AG10803 (cell line): ENCODE measurements around the gene VAC14.

ENCODE experiments used
- DNase-seq: peaks from one replicate; pipeline ENCODE4 v3.0.0; 2010; ENCODE audit warnings: low read depth
- H3K4me3 ChIP-seq: 2 replicates; pipeline ENCODE4 v1.5.1; 2011; ENCODE audit warnings: mild to moderate bottlenecking, low read length, control low read depth
- CTCF ChIP-seq: conservative IDR thresholded peaks from 2 replicates; pipeline ENCODE4 v1.5.1; 2011; ENCODE audit warnings: mild to moderate bottlenecking, low read length, control low read depth, inconsistent platforms

Gene VAC14

GRCh38 chr16:70793851-70794502, 7.0 kb downstream of the VAC14 start:
- DNase-seq = no peak
- H3K4me3 ChIP-seq = no peak overlapping the region
- no peak for TF ChIP-seq CTCF

GRCh38 chr16:70790815-70791214, 10.1 kb downstream of the VAC14 start:
- no peak for TF ChIP-seq CTCF
- no peak overlapping the region for H3K4me3 ChIP-seq
- DNase-seq = no peak

GRCh38 chr16:70789595-70790447, 11.1 kb downstream of the VAC14 start:
- TF ChIP-seq CTCF = no peak
- no peak for DNase-seq
- H3K4me3 ChIP-seq = no peak overlapping the region

- TF ChIP-seq CTCF = no peak
- H3K4me3 ChIP-seq = no peak overlapping the region
- peak; percentile 74 for DNase-seq
Observed at GRCh38 chr16:70788668-70789594, 12.0 kb downstream of the VAC14 start.

- no peak for TF ChIP-seq CTCF
- no peak for DNase-seq
- no peak overlapping the region for H3K4me3 ChIP-seq
Observed at GRCh38 chr16:70786020-70786755, 14.8 kb downstream of the VAC14 start.

GRCh38 chr16:70784692-70785555, 16.0 kb downstream of the VAC14 start:
- no peak for DNase-seq
- no peak overlapping the region for H3K4me3 ChIP-seq
- no peak for TF ChIP-seq CTCF
